Heart left ventricle (tissue), 16 donors: ENCODE results near the gene SORT1. TPM values are rescaled to one million over a fixed set of nuclear protein-coding genes. Genes with fewer than 3 reads are reported as not detected.
A peak's percentile ranks its signal among the peaks of the same experiment; 100 is the strongest.

Experiments used
- ATAC-seq, 4 donors: fragments of 200-7000 bp; cut with Tn5 transposase; one replicate each; pipeline ENCODE4 v1.9.1; 2020 to 2022; ENCODE audit warnings: moderate library complexity in 4 of 4, mild to moderate bottlenecking in 3 of 4, moderate number of reproducible peaks in 1 of 4
- DNase-seq, 5 donors: peaks; one replicate each; pipeline ENCODE4 v3.0.0-alpha.2; 2020
- H3K27ac ChIP-seq, 12 donors: fragments of 200-600 bp; sonication (generic) in 4 of 12; one replicate each; pipeline versions ENCODE4 v1.5.0 to v1.8.0; 2016 to 2022; ENCODE audit warnings: mild to moderate bottlenecking in 2 of 12
- H3K27me3 ChIP-seq, 9 donors: fragments of 200-600 bp; sonication (generic) in 2 of 9; one replicate each; pipeline versions ENCODE4 v1.5.1 to v1.8.0; 2016 to 2022; ENCODE audit warnings: mild to moderate bottlenecking in 3 of 9
- H3K36me3 ChIP-seq, 9 donors: fragments of 200-600 bp; sonication (generic) in 2 of 9; one replicate each; pipeline versions ENCODE4 v1.5.0 to v1.8.0; 2018 to 2022; ENCODE audit warnings: mild to moderate bottlenecking in 2 of 9
- H3K4me1 ChIP-seq, 12 donors: fragments of 200-600 bp; sonication (generic) in 4 of 12; one replicate each; pipeline versions ENCODE4 v1.5.0 to v1.8.0; 2016 to 2022; ENCODE audit warnings: mild to moderate bottlenecking in 3 of 12
- H3K4me3 ChIP-seq, 12 donors: fragments of 200-600 bp; sonication (generic) in 4 of 12; one replicate each; pipeline versions ENCODE4 v1.5.0 to v1.8.0; 2017 to 2022; ENCODE audit warnings: mild to moderate bottlenecking in 9 of 12, moderate library complexity in 4 of 12
- H3K9me3 ChIP-seq, 12 donors: fragments of 200-600 bp; sonication (generic) in 4 of 12; one replicate each; pipeline versions ENCODE4 v1.5.0 to v1.8.0; 2016 to 2022; ENCODE audit warnings: mild to moderate bottlenecking in 1 of 12
- POLR2A ChIP-seq, 2 donors: fragments of 450-650 bp; IDR thresholded peaks; one replicate each; pipeline ENCODE4 v1.6.1; 2017; ENCODE audit warnings: antibody characterized with exemption in 2 of 2, mild to moderate bottlenecking in 2 of 2, moderate library complexity in 2 of 2
- WGBS, 4 donors: extraction: QIAGEN DNeasy Blood & Tissue Kit in 2 of 4; methylation state at CpG; one replicate each; pipeline versions ENCODE4 v1.1.5 to v1.1.7; 2013 to 2018; 5-methylcytosine and 5-hydroxymethylcytosine counted together
- intact Hi-C, 10 donors: fragments of 100-400 bp; cut with DNase I; formaldehyde crosslinking; loops; one replicate each; pipeline versions ENCODE4 v1.11.1 to v1.14.2; 2022
- polyA plus RNA-seq, 2 donors: library from polyadenylated mRNA; stranded (reverse); fragments of 200-250 nt; gene quantifications; one replicate each; pipeline ENCODE4 v1.2.3, GENCODE V29; 2013
- total RNA-seq, 9 donors: library from RNA; depleted of rRNA in 2 of 9; stranded (reverse); fragments of >200 nt in 2 of 9; fragmentation: NEBNext Ultra II Directional in 3 of 9; extraction: Animal tissue kit (Norgen Biotek cat#: 25700) in 3 of 9; gene quantifications; one replicate each; pipeline versions ENCODE4 v1.1.0 to v1.2.4, GENCODE V29; 2016 to 2023
- TF ChIP-seq, protein P1 (sequence below), 12 donors: fragments of 200-600 bp; sonication (generic) in 4 of 12; IDR thresholded peaks; one replicate each; pipeline versions ENCODE4 v1.5.0 to v1.8.0; 2018 to 2022; ENCODE audit warnings: antibody characterized with exemption in 12 of 12, mild to moderate bottlenecking in 5 of 12
- donor health status: ischemic (EF 13 %, LVEDD 7.1; RV severe dilation, severe dysfunction).
- donor health status: healthy with polysubstance abuse.
- donor health status: DM: no; HTN: yes; CAD: no.
- donor health status: DM: no; HTN: no; CAD: no.
- donor health status: ischemic (EF 25% LVEDD 6.9; RV normal size, moderate dysfunction).
- donor health status: ischemic (EF 25% LVEDD 5.7; RV mildly dilated, moderate dysfunction).
- donor health status: healthy.
- donor health status: DM: yes; HTN: yes; CAD: no.
- donor health status: ischemic (EF 35%, LVEDD 5.7; RV mildly dilated, moderate dysfunction).
- donor health status: nonischemic (EF 11% LVEDD 7.7; RV severe dilation, severe dysfunction).
- donor health status: DM: yes; HTN: yes; CAD: no.
- donor health status: PGD.
- donor health status: ischemic (EF 29% LVEDD 5.4; RV normal size, mild dysfunction).
- donor health status: nonischemic (EF 23%, LVEDD 6.1; RV moderate dilation, normal function).

SORT1 gene
- total and polyA plus RNA-seq, 11 donors, result 36.9 to 346 (median 145) TPM

DNA sequence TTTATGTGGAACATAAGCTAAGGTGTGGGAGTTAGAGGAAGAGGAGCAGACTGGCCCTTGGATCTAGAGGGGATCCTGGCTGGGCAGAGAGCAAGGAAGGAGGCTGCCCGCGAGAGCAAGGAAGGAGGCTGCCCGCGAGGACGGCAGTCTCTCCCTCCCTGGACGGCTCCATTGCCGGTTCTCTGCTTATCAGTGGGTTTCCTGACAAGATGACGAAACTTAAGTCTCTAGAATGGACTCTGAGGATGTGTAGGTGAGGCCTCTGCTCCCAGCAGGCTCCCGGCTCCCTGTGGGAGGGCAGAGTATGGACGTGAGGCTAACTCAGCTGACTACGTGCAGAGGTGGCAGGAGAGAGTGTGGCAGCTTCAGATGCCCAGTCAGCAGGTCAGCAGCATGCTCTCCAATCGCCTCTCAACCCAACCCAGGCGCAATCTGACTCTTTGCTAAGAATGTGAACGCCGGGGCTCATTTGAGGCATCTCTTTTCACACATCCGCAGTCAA lies 97.0 kb downstream of the SORT1 start:
- H3K27ac ChIP-seq, result peak overlapping the region in 2 of 12 donors; percentile 65 to 73
- intact Hi-C loops, result no loop called here
- peaks cover 0 to 47% (median 30%) of the 10 kb centered on the region in 12 donors for H3K4me1 ChIP-seq
- H3K4me3 ChIP-seq, result no peak overlapping the region
- peaks cover 0 to 3% (median 0%) of the 10 kb centered on the region in 9 donors for H3K27me3 ChIP-seq
- ATAC-seq (no peak), DNase-seq (no peak)
- 70 to 81% (median 80%) methylated on average over 14 to 16 of the region's 16 CpGs for WGBS, 4 donors
- TF ChIP-seq, protein P1, sequence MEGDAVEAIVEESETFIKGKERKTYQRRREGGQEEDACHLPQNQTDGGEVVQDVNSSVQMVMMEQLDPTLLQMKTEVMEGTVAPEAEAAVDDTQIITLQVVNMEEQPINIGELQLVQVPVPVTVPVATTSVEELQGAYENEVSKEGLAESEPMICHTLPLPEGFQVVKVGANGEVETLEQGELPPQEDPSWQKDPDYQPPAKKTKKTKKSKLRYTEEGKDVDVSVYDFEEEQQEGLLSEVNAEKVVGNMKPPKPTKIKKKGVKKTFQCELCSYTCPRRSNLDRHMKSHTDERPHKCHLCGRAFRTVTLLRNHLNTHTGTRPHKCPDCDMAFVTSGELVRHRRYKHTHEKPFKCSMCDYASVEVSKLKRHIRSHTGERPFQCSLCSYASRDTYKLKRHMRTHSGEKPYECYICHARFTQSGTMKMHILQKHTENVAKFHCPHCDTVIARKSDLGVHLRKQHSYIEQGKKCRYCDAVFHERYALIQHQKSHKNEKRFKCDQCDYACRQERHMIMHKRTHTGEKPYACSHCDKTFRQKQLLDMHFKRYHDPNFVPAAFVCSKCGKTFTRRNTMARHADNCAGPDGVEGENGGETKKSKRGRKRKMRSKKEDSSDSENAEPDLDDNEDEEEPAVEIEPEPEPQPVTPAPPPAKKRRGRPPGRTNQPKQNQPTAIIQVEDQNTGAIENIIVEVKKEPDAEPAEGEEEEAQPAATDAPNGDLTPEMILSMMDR (IDR thresholded peaks at IDR 0.05), result no peak
- no peak for TF ChIP-seq POLR2A (IDR thresholded peaks at IDR 0.05)
- H3K36me3 ChIP-seq, result no peaks in the 10 kb centered on the region
- no peaks in the 10 kb centered on the region for H3K9me3 ChIP-seq

DNA sequence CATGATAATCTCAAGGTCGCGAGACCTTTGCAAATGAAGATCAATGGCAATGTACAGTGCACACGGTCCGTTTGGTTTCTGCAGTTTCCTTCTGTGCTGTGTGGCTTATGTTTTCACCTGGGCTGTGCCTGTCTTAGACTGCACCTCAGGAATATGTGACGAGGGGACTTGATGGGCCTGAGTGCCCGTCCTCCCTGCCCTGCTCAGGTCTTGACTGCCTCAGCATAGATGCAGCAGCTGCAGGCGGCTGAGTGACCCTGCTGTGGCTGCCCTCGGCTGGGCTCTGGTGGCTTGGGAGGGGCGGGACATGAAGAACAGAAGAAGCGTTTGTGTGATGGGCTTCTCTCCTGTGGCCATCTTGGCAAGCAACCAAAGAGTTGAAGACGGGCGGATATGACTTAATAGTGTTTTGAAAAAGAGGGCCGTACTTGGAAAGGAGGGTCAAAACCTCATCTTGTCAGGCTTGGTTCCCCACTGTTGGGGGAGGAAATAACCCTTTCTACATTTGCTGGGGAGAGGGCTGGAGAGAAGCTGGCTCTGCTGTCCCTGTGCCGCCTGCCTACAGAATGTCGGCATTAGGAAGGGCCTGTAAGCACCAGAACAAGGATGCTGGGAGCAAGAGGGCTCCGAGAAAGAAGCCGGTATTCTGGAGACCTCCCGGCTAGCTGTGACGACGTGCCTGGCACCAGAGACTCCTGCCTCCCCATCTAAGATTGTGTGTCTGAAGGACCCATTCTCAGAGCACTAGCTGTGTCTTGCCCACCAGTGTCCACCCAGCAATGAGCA lies 98.0 kb downstream of the SORT1 start:
- 56 to 66% (median 60%) methylated on average over 20 of the region's 20 CpGs for WGBS, 4 donors
- no peak for TF ChIP-seq POLR2A (IDR thresholded peaks at IDR 0.05)
- TF ChIP-seq, protein P1 (IDR thresholded peaks at IDR 0.05), result no peak
- Histone ChIP-seq H3K36me3 (no peaks in the 10 kb centered on the region), H3K4me1 (peaks cover 0 to 40% (median 26%) of the 10 kb centered on the region in 12 donors), H3K27me3 (peaks cover 0 to 3% (median 0%) of the 10 kb centered on the region in 9 donors), H3K27ac (peak overlapping the region in 11 of 12 donors; percentile 24 to 82 (median 70)), H3K4me3 (peak overlapping the region in 2 of 12 donors; percentile 1 to 13), H3K9me3 (no peaks in the 10 kb centered on the region)
- peak; percentile 77 to 88 (median 82) for DNase-seq
- ATAC-seq, result peak; percentile 21 to 74 (median 65)
- intact Hi-C loops, result loop anchor here in 2 of 10 donors (1.0 to 10.0 kb wide), 2 partner anchors 16 to 45 kb away; partner anchors contain the start of gene PSRC1 (in 1 of the 2)

DNA sequence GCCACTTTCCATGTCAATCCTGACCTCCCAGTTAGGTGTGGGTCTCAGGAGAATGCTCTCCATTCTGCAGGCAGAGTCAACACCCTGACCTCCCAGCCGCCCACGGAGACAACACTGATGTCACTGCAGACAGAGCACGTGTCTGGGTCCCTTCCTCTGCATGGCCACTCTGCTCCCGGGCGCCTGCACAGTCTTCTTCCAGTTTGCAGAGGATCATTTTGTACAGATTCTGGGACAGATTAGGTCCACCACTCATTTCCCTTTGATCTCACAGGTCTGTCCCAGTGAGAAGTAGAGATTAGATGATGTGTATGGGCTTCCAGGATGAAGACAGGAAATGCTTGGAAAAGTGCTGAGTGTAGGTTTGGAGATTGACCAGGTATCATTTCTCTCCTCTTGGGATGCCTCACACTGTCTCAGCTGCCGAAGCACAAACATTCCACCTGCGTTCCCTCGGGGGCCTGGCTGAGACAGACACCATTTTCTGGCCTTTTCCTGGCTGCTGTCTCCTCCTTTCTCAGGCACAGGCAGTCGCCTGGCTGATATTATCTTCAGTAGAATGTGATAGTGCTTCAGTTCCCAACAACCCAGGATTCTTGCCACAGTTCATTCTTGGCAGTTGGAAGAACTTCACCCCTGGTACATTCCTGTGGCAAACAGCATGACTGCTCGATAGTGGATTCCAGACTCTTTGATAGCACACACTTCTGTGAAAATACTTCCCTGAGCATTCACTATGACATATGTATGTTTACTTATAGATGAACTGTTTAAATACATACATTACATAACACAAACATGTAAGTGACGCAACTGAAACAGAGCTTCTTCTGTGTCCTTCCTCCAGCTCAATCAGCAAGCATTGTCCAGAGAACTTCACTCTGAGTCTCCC lies 98.8 kb downstream of the SORT1 start:
- no peak for TF ChIP-seq POLR2A (IDR thresholded peaks at IDR 0.05)
- TF ChIP-seq, protein P1 (IDR thresholded peaks at IDR 0.05), result no peak
- Histone ChIP-seq H3K4me1 (peaks cover 0 to 31% (median 25%) of the 10 kb centered on the region in 12 donors), H3K9me3 (no peaks in the 10 kb centered on the region), H3K27ac (peak overlapping the region in 11 of 12 donors; percentile 17 to 77 (median 68)), H3K36me3 (no peaks in the 10 kb centered on the region), H3K4me3 (no peak overlapping the region), H3K27me3 (peaks cover 0 to under 1% (median 0%) of the 10 kb centered on the region in 9 donors)
- intact Hi-C loops, result loop anchor here in 2 of 10 donors (1.0 to 10.0 kb wide), 2 partner anchors 16 to 46 kb away; partner anchors contain the start of gene PSRC1 (in 1 of the 2)
- DNase-seq (peak in 4 of 5 donors; percentile 63 to 74 (median 72)), ATAC-seq (peak; percentile 56 to 81 (median 72))
- WGBS, 4 donors, result 22 to 37% (median 27%) methylated on average over 11 of the region's 11 CpGs
